K562 (cell line): ENCODE results near the gene ZNF816. TPM values are rescaled to one million over a fixed set of nuclear protein-coding genes. Genes with fewer than 3 reads are reported as not detected.
A peak's percentile ranks its signal among the peaks of the same experiment; 100 is the strongest.

Experiments
- ATAC-seq: fragments of 200-7000 bp; cut with Tn5 transposase; 3 replicates; pipeline ENCODE4 v1.9.1; 2020; ENCODE audit warnings: moderate library complexity
- Bru-seq: library from RNA; stranded (reverse); fragments of 400-500 nt; gene quantifications from one replicate; lab custom pipeline; 2021; lab: Mats Ljungman, UMichigan
- BruChase-seq, 2 experiments: library from RNA; stranded (reverse); fragments of 400-500 nt; gene quantifications; one replicate each; lab custom pipeline; 2021; lab: Mats Ljungman, UMichigan
- BruUV-seq: library from RNA; stranded (reverse); fragments of 400-500 nt; replicated peaks from 2 replicates; lab custom pipeline; 2021; lab: Mats Ljungman, UMichigan
- CTCF ChIA-PET: fragments of 300-600 bp; formaldehyde crosslinking; extraction: SDS; loops from one replicate; lab custom pipeline; 2021; ENCODE audit warnings: low intra/inter-chr PET ratio; lab: Yijun Ruan, JAX
- POLR2A ChIA-PET: fragments of 300-600, 350-650 bp; sonication (Branson Sonifier 250); formaldehyde crosslinking; extraction: SDS; loops from one replicate; lab custom pipeline; 2021; ENCODE audit warnings: antibody characterized with exemption, inconsistent platforms; lab: Yijun Ruan, JAX
- DNase-seq, 4 experiments: peaks; one replicate each; pipeline versions ENCODE4 v3.0.0 to v3.0.0-alpha.2; 2011 to 2018; ENCODE audit warnings: low spot score in 3 of 4, mixed read lengths in 3 of 4; ENCODE audit errors: extremely low read depth in 1 of 4
- FAIRE-seq: peaks from 2 replicates; lab custom pipeline; 2011; peaks lifted over from hg19 to GRCh38; lab: Jason Lieb, UNC
- H2AFZ ChIP-seq: 2 replicates; pipeline ENCODE4 v1.6.0; 2011; ENCODE audit warnings: low read depth, low read length, control low read depth, inconsistent platforms
- H3K27ac ChIP-seq: fragments of 200-600 bp; 3 replicates; pipeline ENCODE4 v1.8.0; 2011; ENCODE audit warnings: low read depth, mild to moderate bottlenecking, control low read depth, inconsistent platforms, low read length, moderate library complexity, mixed read lengths; ENCODE audit errors: extremely low read depth
- H3K27me3 ChIP-seq, 2 experiments: fragments of 300-600 bp in 1 of 2; 2 replicates in 1 of 2; 3 replicates in 1 of 2; pipeline versions ENCODE4 v1.6.0 to v1.8.0; 2011; ENCODE audit warnings: inconsistent platforms in 2 of 2, low read length in 2 of 2, mild to moderate bottlenecking in 1 of 2, mixed read lengths in 1 of 2, moderate library complexity in 1 of 2; ENCODE audit not compliant: control insufficient read depth in 2 of 2, insufficient read depth in 2 of 2
- H3K36me3 ChIP-seq: fragments of 300-600 bp; 3 replicates; pipeline ENCODE4 v1.8.0; 2011; ENCODE audit warnings: mild to moderate bottlenecking, low read length, inconsistent platforms; ENCODE audit not compliant: control insufficient read depth, insufficient read depth
- H3K4me1 ChIP-seq, 2 experiments: fragments of 200-600 bp in 1 of 2; replicated peaks in 1 of 2; 2 replicates in 1 of 2; 3 replicates in 1 of 2; pipeline versions ENCODE4 v1.5.1 to v1.8.0; 2011; ENCODE audit warnings: inconsistent platforms in 2 of 2, low read length in 2 of 2, mild to moderate bottlenecking in 1 of 2, mixed read lengths in 1 of 2, moderate library complexity in 1 of 2; ENCODE audit not compliant: control insufficient read depth in 2 of 2, insufficient read depth in 2 of 2
- H3K4me2 ChIP-seq: 2 replicates; pipeline ENCODE4 v1.6.1; 2011; ENCODE audit warnings: low read length, control low read depth, inconsistent platforms, mixed read lengths; ENCODE audit not compliant: insufficient read depth
- H3K4me3 ChIP-seq: fragments of 200-600 bp; sonication (generic), shearing (Covaris generic); 2 replicates; pipeline ENCODE4 v1.5.1; 2016; ENCODE audit warnings: control low read depth, inconsistent platforms
- H3K79me2 ChIP-seq: fragments of 200-600 bp; 3 replicates; pipeline ENCODE4 v1.8.0; 2011; ENCODE audit warnings: low read length, inconsistent platforms; ENCODE audit not compliant: control insufficient read depth, insufficient read depth
- H3K9ac ChIP-seq, 2 experiments: 2 replicates each; pipeline versions ENCODE4 v1.6.0 to v1.6.1; 2011; ENCODE audit warnings: low read depth in 2 of 2, low read length in 2 of 2, control low read depth in 1 of 2, inconsistent platforms in 1 of 2, mild to moderate bottlenecking in 1 of 2, mixed read lengths in 1 of 2; ENCODE audit not compliant: insufficient read depth in 1 of 2
- H3K9me1 ChIP-seq: one replicate; pipeline ENCODE4 v1.6.0; 2011; ENCODE audit warnings: inconsistent platforms, mild to moderate bottlenecking, low read length, moderate library complexity; ENCODE audit not compliant: control insufficient read depth, insufficient read depth
- H3K9me3 ChIP-seq: replicated peaks from 2 replicates; pipeline ENCODE4 v1.5.1; 2011; ENCODE audit warnings: low read depth, low read length, inconsistent platforms; ENCODE audit not compliant: control insufficient read depth, insufficient read depth
- H4K20me1 ChIP-seq: replicated peaks from 2 replicates; pipeline ENCODE4 v1.6.1; 2011; ENCODE audit warnings: low read length, inconsistent platforms, mixed read lengths; ENCODE audit not compliant: control insufficient read depth, insufficient read depth
- ATF3 ChIP-seq, 2 experiments: fragments of 450-650 bp in 1 of 2; sonication (generic) in 1 of 2; formaldehyde crosslinking in 1 of 2; IDR thresholded peaks in 1 of 2; conservative IDR thresholded peaks in 1 of 2; 2 replicates each; pipeline versions ENCODE4 v1.6.1 to v1.8.1; 2016 to 2023; ENCODE audit warnings: mild to moderate bottlenecking in 2 of 2, moderate library complexity in 2 of 2, inconsistent platforms in 1 of 2, missing genetic modification reagents in 1 of 2
- ATF7 ChIP-seq: fragments of 450-650 bp; IDR thresholded peaks from 2 replicates; pipeline ENCODE4 v1.7.1; 2014; ENCODE audit warnings: mild to moderate bottlenecking, moderate library complexity
- CTBP1 ChIP-seq: fragments of 450-650 bp; IDR thresholded peaks from 2 replicates; pipeline ENCODE4 v1.6.1; 2016; ENCODE audit warnings: borderline replicate concordance
- CXXC5 ChIP-seq: fragments of 250-450 bp; sonication (Bioruptor Pico); IDR thresholded peaks from 2 replicates; pipeline ENCODE4 v1.8.0; 2022; ENCODE audit warnings: inconsistent platforms, mild to moderate bottlenecking, moderate library complexity
- EP400 ChIP-seq: fragments of 450-650 bp; IDR thresholded peaks from 2 replicates; pipeline ENCODE4 v1.6.1; 2017; ENCODE audit warnings: antibody characterized with exemption, mild to moderate bottlenecking, moderate library complexity
- MYC ChIP-seq, 2 experiments: fragments of 250-450 bp in 1 of 2; sonication (Bioruptor Pico) in 1 of 2; IDR thresholded peaks; 2 replicates each; pipeline versions ENCODE4 v1.5.1 to v1.6.1; 2012 to 2021; ENCODE audit warnings: low read depth in 2 of 2, borderline replicate concordance in 1 of 2, improper control_type of control experiment in 1 of 2, low read length in 1 of 2, mild to moderate bottlenecking in 1 of 2, moderate library complexity in 1 of 2
- SAP30 ChIP-seq: fragments of 200-600 bp; sonication (generic); IDR thresholded peaks from 2 replicates; pipeline ENCODE4 v1.6.1; 2012; ENCODE audit warnings: borderline replicate concordance, low read depth, mild to moderate bottlenecking, moderate library complexity, low read length, control low read depth, inconsistent platforms; ENCODE audit not compliant: insufficient read depth, poor library complexity, severe bottlenecking
- ZNF324 ChIP-seq: fragments of 250-450 bp; sonication (Bioruptor Pico); IDR thresholded peaks from 2 replicates; pipeline ENCODE4 v1.4.0; 2020; ENCODE audit warnings: mild to moderate bottlenecking
- ZNF830 ChIP-seq: fragments of 250-450 bp; sonication (Bioruptor Pico); IDR thresholded peaks from 2 replicates; pipeline ENCODE4 v1.5.0; 2021; ENCODE audit warnings: mild to moderate bottlenecking
- WGBS: fragments of 100-300 bp; shearing (Covaris generic); methylation state at CpG from one replicate; pipeline ENCODE4 v1.1.6; 2016; ENCODE audit warnings: low coverage, mixed read lengths; ENCODE audit not compliant: insufficient coverage; ENCODE audit errors: missing lambda C conversion rate; 5-methylcytosine and 5-hydroxymethylcytosine counted together
- in situ Hi-C: fragments of 300-500 bp; cut with MboI; formaldehyde crosslinking; loops from 4 replicates; pipeline ENCODE4 v1.15.0; 2018; ENCODE audit warnings: inconsistent platforms, mixed read lengths
- intact Hi-C: fragments of 100-400 bp; cut with micrococcal nuclease; formaldehyde crosslinking; loops from 2 replicates; pipeline ENCODE4 v1.14.2; 2022
- long read RNA-seq, 3 experiments: library from polyadenylated mRNA in 2 of 3; library from RNA in 1 of 3; unstranded in 2 of 3; stranded (forward) in 1 of 3; transcript quantifications; one replicate each; pipeline ENCODE4 v2.0.0, GENCODE V29; 2019 to 2022
- polyA minus RNA-seq, 3 experiments: library from RNA; depleted of rRNA, polyadenylated mRNA; stranded (reverse); fragments of >200 nt; gene quantifications; 2 replicates each; pipeline ENCODE4 v1.2.3, GENCODE V29; 2011
- polyA plus RNA-seq, 8 experiments: library from polyadenylated mRNA; depleted of rRNA in 4 of 8; stranded (reverse) in 5 of 8; unstranded in 3 of 8; fragments of >200 nt; fragmentation: Nextera tagmentation in 2 of 8; fragmentation: Illumina TruSeq in 1 of 8; extraction: Ambion mirVana in 2 of 8; extraction: Trizol in 1 of 8; gene quantifications; 2 replicates each; pipeline versions ENCODE4 v1.2.1 to v1.2.3, GENCODE V29; 2011 to 2014; ENCODE audit warnings: inconsistent platforms in 1 of 8, missing spikeins in 1 of 8
- total RNA-seq, 7 experiments: library from RNA; depleted of rRNA in 6 of 7; stranded (reverse); fragments of >200 nt in 6 of 7; fragmentation: Illumina TruSeq in 2 of 7; extraction: Trizol in 2 of 7; gene quantifications; 2 replicates each; pipeline versions ENCODE4 v1.2.1 to v1.2.3, GENCODE V29; 2011 to 2021; ENCODE audit warnings: low replicate concordance in 1 of 7
- TF ChIP-seq, protein P1 (sequence below): fragments of 200-800 bp; sonication (Bioruptor generic); IDR thresholded peaks from 2 replicates; pipeline ENCODE4 v1.6.1; 2017; ENCODE audit warnings: missing genetic modification characterization, missing compliant biosample characterization

The ZNF816 gene
- 30.0 and 80.9 TPM in 2 replicates for total RNA-seq (2011; cell fraction: chromatin; rRNA removed; ENCODE audit: low replicate concordance)
- total RNA-seq (2011; cell fraction: nucleolus; rRNA removed): 20.5 and 22.0 TPM in 2 replicates
- total RNA-seq (2011; cell fraction: nucleoplasm; rRNA removed): 27.3 and 32.6 TPM in 2 replicates
- total RNA-seq (2014; rRNA removed): 10.7 and 11.3 TPM in 2 replicates
- 23.4 and 24.0 TPM in 2 replicates for total RNA-seq (2014; rRNA removed; fragmentation: Illumina TruSeq; extraction: Trizol)
- total RNA-seq (2015; rRNA removed; fragmentation: Illumina TruSeq; extraction: Trizol): 19.3 and 23.3 TPM in 2 replicates
- 12.0 and 15.5 TPM in 2 replicates for total RNA-seq (2021)
- polyA plus RNA-seq (2011; rRNA removed): 18.0 and 18.8 TPM in 2 replicates
- 4.3 and 9.0 TPM in 2 replicates for polyA plus RNA-seq (2011; cell fraction: cytosol; rRNA removed)
- polyA plus RNA-seq (2011; cell fraction: nucleus; rRNA removed): 11.3 and 15.3 TPM in 2 replicates
- 7.6 and 7.8 TPM in 2 replicates for polyA plus RNA-seq (2012)
- 13.0 and 13.1 TPM in 2 replicates for polyA plus RNA-seq (2014; fragmentation: Illumina TruSeq; extraction: Trizol)
- polyA plus RNA-seq (2014; fragmentation: Nextera tagmentation; extraction: Ambion mirVana): 10 to 100 TPM; 11.1 to 17.0 TPM
- 6.6 and 8.6 TPM in 2 replicates for polyA plus RNA-seq (2014; rRNA removed)
- polyA minus RNA-seq (2011; rRNA and poly(A)+ RNA removed): 30.0 and 35.9 TPM in 2 replicates
- 12.1 and 19.6 TPM in 2 replicates for polyA minus RNA-seq (2011; cell fraction: cytosol; rRNA and poly(A)+ RNA removed)
- polyA minus RNA-seq (2011; cell fraction: nucleus; rRNA and poly(A)+ RNA removed): 8.2 and 20.2 TPM in 2 replicates
- percentile 87 among the genes with signal in this experiment for Bru-seq, nascent RNA
- percentile 92 among the genes with signal in this experiment for BruChase-seq, experiment 1, labeled RNA remaining after a 2-hour chase
- percentile 94 among the genes with signal in this experiment for BruChase-seq, experiment 2, labeled RNA remaining after a 6-hour chase
- long read RNA-seq, experiment 1, transcript ZNF816-207 (4 exons, 553 nt): minor isoform, 18 of 43 reads
- long read RNA-seq, experiment 1, transcript ZNF816-206 (4 exons, 2,504 nt): major isoform, 21 of 43 reads
- long read RNA-seq, experiment 1, partial matches to known transcripts: 1 of 43 reads
- long read RNA-seq, experiment 1, other reads (novel, unspliced or antisense): 2 of 43 reads
- long read RNA-seq, experiment 2, partial matches to known transcripts: 0 of 8 reads
- long read RNA-seq, experiment 2, other reads (novel, unspliced or antisense): 4 of 8 reads
- long read RNA-seq, experiment 3, partial matches to known transcripts: 0 of 6 reads
- long read RNA-seq, experiment 3, other reads (novel, unspliced or antisense): 0 of 6 reads

DNA sequence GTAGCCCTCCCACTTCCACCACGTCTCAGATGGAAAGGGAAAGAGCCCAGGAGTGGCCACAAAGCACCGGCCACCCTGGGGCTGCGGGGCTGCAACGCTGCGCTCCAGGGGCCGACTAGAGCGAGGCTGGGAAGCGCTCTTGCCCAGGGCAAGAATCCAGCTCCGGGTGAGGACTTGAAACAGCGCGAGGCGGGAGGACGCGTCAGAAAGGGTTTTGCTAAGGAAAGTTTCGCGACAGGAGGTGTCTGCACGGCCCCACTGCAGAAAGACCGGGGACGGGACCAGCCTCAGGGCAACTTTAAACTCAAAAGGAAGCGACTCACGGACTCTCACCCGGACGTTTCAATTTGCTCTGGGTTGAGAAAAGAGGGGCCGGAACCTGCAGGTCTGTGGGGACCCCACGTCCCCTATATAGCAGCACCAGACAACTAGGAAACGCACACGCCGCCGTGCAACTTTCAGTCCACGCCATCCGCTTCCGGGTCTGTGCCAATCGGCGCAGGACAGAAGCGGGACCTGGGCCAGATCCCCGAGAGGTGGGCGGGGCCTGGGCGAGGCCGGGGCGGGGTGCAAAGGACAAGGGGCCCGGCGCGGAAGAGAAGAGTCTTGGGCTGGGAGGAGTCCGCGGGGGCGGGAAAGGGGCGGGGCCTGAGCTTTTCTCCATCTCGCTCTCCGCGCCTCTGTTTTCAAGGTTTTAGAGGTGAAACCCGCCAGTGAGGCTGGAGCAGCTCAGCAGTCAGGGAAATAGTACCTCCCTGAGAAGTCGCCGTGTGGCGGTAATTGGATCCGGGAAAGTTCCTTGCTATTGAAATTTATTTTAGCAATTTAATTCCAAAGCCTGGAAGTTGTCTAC is at the start of gene ZNF816:
Gene ZNF816, minus strand, starts transcription at position 488 of the 853 bp plus-strand sequence. CDS start 6,792 bp downstream, outside the sequence.
- peaks cover 48% of the 10 kb centered on the region for H3K79me2 ChIP-seq
- intact Hi-C loops (loop anchor here (2.0 kb wide), 1 partner anchor 38 kb away; no protein-coding TSS in a partner anchor), in situ Hi-C loops (no loop called here)
- peaks cover 26% of the 10 kb centered on the region for H3K36me3 ChIP-seq
- peak within 1 kb of the TSS; percentile 80 for H3K4me2 ChIP-seq
- H3K27ac ChIP-seq: peak within 1 kb of the TSS; percentile 61
- no peaks in the 10 kb centered on the region for H3K9me1 ChIP-seq
- H4K20me1 ChIP-seq: no peaks in the 10 kb centered on the region
- peaks cover 26% of the 10 kb centered on the region for H3K9me3 ChIP-seq
- DNase-seq (peak; percentile 98), ATAC-seq (peak; percentile 100), FAIRE-seq (peak; percentile 78)
- BruUV-seq: TSS peak; percentile 48
- H3K4me1 ChIP-seq: peaks cover 7 to 13% of the 10 kb centered on the region in 2 experiments
- peak within 1 kb of the TSS; percentile 97 for H2AFZ ChIP-seq
- peak within 1 kb of the TSS; percentile 63 for H3K4me3 ChIP-seq
- no peaks in the 10 kb centered on the region for H3K27me3 ChIP-seq
- H3K9ac ChIP-seq: peak within 1 kb of the TSS; percentile 71 to 94
- ChIA-PET CTCF (interaction anchor here (0.7 kb wide), 1 partner anchor 105 kb away, joined by 3 read pairs; the partner anchor contains the start of gene ZNF468), POLR2A (interaction anchor here (1.1 kb wide), 1 partner anchor 10 kb away, joined by 4 read pairs; no protein-coding TSS in a partner anchor)
- WGBS: 3% methylated on average over 43 of the region's 55 CpGs
- TF ChIP-seq CXXC5 (CRISPR knock-in tag) (peak; percentile 71), EP400 (peak; percentile 78), CTBP1 (0 out of 2 replicates have a peak, but pooled peaks have one; percentile 23), ZNF324 (0 out of 2 replicates have a peak, but pooled peaks have one; percentile 25), MYC (IDR thresholded peaks at IDR 0.05; ENCODE audit: low read depth, low read length) (peak; percentile 73; the same call in 1 of the 2 replicates), MYC (CRISPR knock-in tag; IDR thresholded peaks at IDR 0.05; ENCODE audit: borderline replicate concordance, low read depth) (no peak), ATF3 (IDR thresholded peaks at IDR 0.05) (no peak), ATF3 (CRISPR knock-in tag; conservative IDR thresholded peaks at IDR 0.05) (no peak), ZNF830 (CRISPR knock-in tag) (0 out of 2 replicates have a peak, but pooled peaks have one; percentile 43), SAP30 (peak; percentile 89), ATF7 (peak; percentile 36; the same call in 1 of the 2 replicates)
- TF ChIP-seq, protein P1, sequence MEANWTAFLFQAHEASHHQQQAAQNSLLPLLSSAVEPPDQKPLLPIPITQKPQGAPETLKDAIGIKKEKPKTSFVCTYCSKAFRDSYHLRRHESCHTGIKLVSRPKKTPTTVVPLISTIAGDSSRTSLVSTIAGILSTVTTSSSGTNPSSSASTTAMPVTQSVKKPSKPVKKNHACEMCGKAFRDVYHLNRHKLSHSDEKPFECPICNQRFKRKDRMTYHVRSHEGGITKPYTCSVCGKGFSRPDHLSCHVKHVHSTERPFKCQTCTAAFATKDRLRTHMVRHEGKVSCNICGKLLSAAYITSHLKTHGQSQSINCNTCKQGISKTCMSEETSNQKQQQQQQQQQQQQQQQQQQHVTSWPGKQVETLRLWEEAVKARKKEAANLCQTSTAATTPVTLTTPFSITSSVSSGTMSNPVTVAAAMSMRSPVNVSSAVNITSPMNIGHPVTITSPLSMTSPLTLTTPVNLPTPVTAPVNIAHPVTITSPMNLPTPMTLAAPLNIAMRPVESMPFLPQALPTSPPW: peak; percentile 73
